Activated CD8-positive, alpha-beta memory T cell treated with anti-CD3 and anti-CD28 coated beads, Interleukin-2, amount 10 ng/mL, durations not matched to agents 7 days and 5 days (primary cell): ENCODE measurements around the gene SNW1. TPM values are rescaled to one million over a fixed set of nuclear protein-coding genes. Genes with fewer than 3 reads are reported as not detected.
"Not testable (repeated sequence)": the region's sequence is repeated elsewhere in the genome, so short reads cannot be mapped to it uniquely, and the experiment has no call there.

Source experiments
- ATAC-seq: fragments of 150-1000 bp; cut with Tn5 transposase; one replicate; pipeline ENCODE4 v1.10.0; 2021; ENCODE audit warnings: moderate library complexity
- CTCF ChIA-PET: fragments of 350-600 bp; sonication (Branson Sonifier 250); formaldehyde crosslinking; loops from one replicate; lab custom pipeline; 2021; ENCODE audit warnings: antibody characterized with exemption; lab: Charles Lee
- DNase-seq: peaks from one replicate; pipeline ENCODE4 v3.0.0-alpha.2; 2020
- H3K27ac Mint-ChIP-seq: one replicate; pipeline ENCODE4 v1.8.0; 2021; ENCODE audit warnings: mild to moderate bottlenecking, mixed read lengths
- H3K27me3 Mint-ChIP-seq: one replicate; pipeline ENCODE4 v1.8.0; 2021; ENCODE audit warnings: mixed read lengths
- H3K36me3 Mint-ChIP-seq: one replicate; pipeline ENCODE4 v1.8.0; 2021; ENCODE audit warnings: mild to moderate bottlenecking, mixed read lengths
- H3K4me1 Mint-ChIP-seq: one replicate; pipeline ENCODE4 v1.8.0; 2021; ENCODE audit warnings: mixed read lengths
- H3K4me3 Mint-ChIP-seq: one replicate; pipeline ENCODE4 v1.8.0; 2021; ENCODE audit warnings: mild to moderate bottlenecking, moderate library complexity, mixed read lengths
- H3K9me3 Mint-ChIP-seq: one replicate; pipeline ENCODE4 v1.8.0; 2022; ENCODE audit warnings: low read depth, mixed read lengths
- total RNA-seq, 2 experiments: library from RNA; stranded (reverse); gene quantifications; one replicate each; pipeline ENCODE4 v1.2.3, GENCODE V29; 2021

The SNW1 gene
- 100 to 1,000 TPM; 103 to 112 TPM for total RNA-seq

- peaks cover 21% of the 10 kb centered on the region for H3K36me3 Mint-ChIP-seq
- peaks cover 32% of the 10 kb centered on the region for H3K4me1 Mint-ChIP-seq
- CTCF ChIA-PET, result interaction anchor here (1.3 kb wide), 1 partner anchor 40 kb away, joined by 3 read pairs; the partner anchor contains the start of gene ADCK1
- peak; percentile 96 for DNase-seq
- peak; percentile 93 for ATAC-seq
- peak within 1 kb of the TSS; percentile 94 for H3K4me3 Mint-ChIP-seq
- H3K9me3 Mint-ChIP-seq, result no peaks in the 10 kb centered on the region
- H3K27me3 Mint-ChIP-seq, result no peaks in the 10 kb centered on the region
- H3K27ac Mint-ChIP-seq, result peak within 1 kb of the TSS; percentile 99
Observed at GRCh38 chr14:77760381-77761204, at the start of gene SNW1. Gene SNW1, minus strand, starts transcription at chr14:77761156. Its CDS starts 29 bp downstream, at chr14:77761127.

GRCh38 chr14:77809011-77809410 lies 48.1 kb upstream of the SNW1 start:
- H3K4me1 Mint-ChIP-seq, result peaks cover 19% of the 10 kb centered on the region
- CTCF ChIA-PET, result no interaction called here
- H3K27me3 Mint-ChIP-seq, result no peaks in the 10 kb centered on the region
- no peak overlapping the region for H3K27ac Mint-ChIP-seq
- no peaks in the 10 kb centered on the region for H3K9me3 Mint-ChIP-seq
- ATAC-seq, result no peak
- no peak overlapping the region for H3K4me3 Mint-ChIP-seq
- no peaks in the 10 kb centered on the region for H3K36me3 Mint-ChIP-seq
- no peak for DNase-seq

GRCh38 chr14:77808250-77808649 lies 47.3 kb upstream of the SNW1 start:
- H3K27ac Mint-ChIP-seq, result no peak overlapping the region
- no peak overlapping the region for H3K4me3 Mint-ChIP-seq
- CTCF ChIA-PET, result no interaction called here
- no peaks in the 10 kb centered on the region for H3K36me3 Mint-ChIP-seq
- DNase-seq, result no peak
- no peaks in the 10 kb centered on the region for H3K9me3 Mint-ChIP-seq
- no peaks in the 10 kb centered on the region for H3K27me3 Mint-ChIP-seq
- no peak for ATAC-seq
- H3K4me1 Mint-ChIP-seq, result peaks cover 14% of the 10 kb centered on the region

GRCh38 chr14:77805706-77806105 lies 44.8 kb upstream of the SNW1 start:
- ATAC-seq, result no peak
- no peaks in the 10 kb centered on the region for H3K9me3 Mint-ChIP-seq
- CTCF ChIA-PET, result interaction anchor here (1.2 kb wide), 1 partner anchor 56 kb away, joined by 4 read pairs; no protein-coding TSS in a partner anchor
- DNase-seq, result no peak
- peaks cover 2% of the 10 kb centered on the region for H3K4me1 Mint-ChIP-seq
- no peak overlapping the region for H3K4me3 Mint-ChIP-seq
- H3K27me3 Mint-ChIP-seq, result no peaks in the 10 kb centered on the region
- no peak overlapping the region for H3K27ac Mint-ChIP-seq
- H3K36me3 Mint-ChIP-seq, result no peaks in the 10 kb centered on the region

- DNase-seq (peak; percentile 46), ATAC-seq (no peak)
- peaks cover 9% of the 10 kb centered on the region for H3K4me1 Mint-ChIP-seq
- CTCF ChIA-PET, result interaction anchor here (0.7 kb wide), 1 partner anchor 59 kb away, joined by 3 read pairs; no protein-coding TSS in a partner anchor
- no peaks in the 10 kb centered on the region for H3K27me3 Mint-ChIP-seq
- H3K36me3 Mint-ChIP-seq, result no peaks in the 10 kb centered on the region
- H3K9me3 Mint-ChIP-seq, result no peaks in the 10 kb centered on the region
- H3K27ac Mint-ChIP-seq, result no peak overlapping the region
- H3K4me3 Mint-ChIP-seq, result no peak overlapping the region
Observed at GRCh38 chr14:77804592-77804991, 43.6 kb upstream of the SNW1 start.

- CTCF ChIA-PET, result interaction anchor here (1.1 to 1.3 kb wide), 2 partner anchors 40 to 147 kb away, joined by 3 read pairs; partner anchors contain the start of gene SNW1
- Mint-ChIP-seq H3K36me3 (no peaks in the 10 kb centered on the region), H3K27me3 (no peaks in the 10 kb centered on the region), H3K4me3 (peak overlapping the region; percentile 78), H3K9me3 (no peaks in the 10 kb centered on the region), H3K4me1 (peaks cover 11% of the 10 kb centered on the region), H3K27ac (peak overlapping the region; percentile 76)
- ATAC-seq, result no peak
- no peak for DNase-seq
Observed at GRCh38 chr14:77800814-77801213, 39.9 kb upstream of the SNW1 start.

- DNase-seq (peak; percentile 91), ATAC-seq (peak; percentile 94)
- Mint-ChIP-seq H3K4me1 (peaks cover 11% of the 10 kb centered on the region), H3K27ac (peak within 1 kb of the TSS; percentile 76), H3K27me3 (peaks cover 3% of the 10 kb centered on the region), H3K36me3 (no peaks in the 10 kb centered on the region), H3K9me3 (no peaks in the 10 kb centered on the region), H3K4me3 (peak within 1 kb of the TSS; percentile 78)
- CTCF ChIA-PET, result interaction anchor here (1.1 to 1.3 kb wide), 3 partner anchors 39 to 219 kb away, joined by 3 read pairs; partner anchors contain the start of gene SNW1
Observed at GRCh38 chr14:77799863-77800730, 39.1 kb upstream of the SNW1 start, which contains the start of gene ADCK1. Gene ADCK1, plus strand, starts transcription at chr14:77800109. Its CDS starts 18,870 bp downstream, at chr14:77818979.

GRCh38 chr14:77799456-77799855 lies 38.5 kb upstream of the SNW1 start:
- not testable (repeated sequence) for H3K9me3 Mint-ChIP-seq, H3K36me3 Mint-ChIP-seq, DNase-seq, H3K27me3 Mint-ChIP-seq, ATAC-seq
- CTCF ChIA-PET, result interaction anchor here (1.1 to 1.3 kb wide), 2 partner anchors 39 to 218 kb away, joined by 3 read pairs; partner anchors contain the start of gene SNW1
- Mint-ChIP-seq H3K4me3 (peak overlapping the region; percentile 78), H3K27ac (peak overlapping the region; percentile 73), H3K4me1 (peaks cover 11% of the 10 kb centered on the region)

GRCh38 chr14:77794357-77794756 lies 33.4 kb upstream of the SNW1 start:
- DNase-seq (no peak), ATAC-seq (no peak)
- CTCF ChIA-PET, result no interaction called here
- no peaks in the 10 kb centered on the region for H3K9me3 Mint-ChIP-seq
- H3K4me3 Mint-ChIP-seq, result no peak overlapping the region
- no peaks in the 10 kb centered on the region for H3K36me3 Mint-ChIP-seq
- H3K27ac Mint-ChIP-seq, result no peak overlapping the region
- H3K4me1 Mint-ChIP-seq, result peaks cover under 1% of the 10 kb centered on the region
- peaks cover 12% of the 10 kb centered on the region for H3K27me3 Mint-ChIP-seq

- ATAC-seq, CTCF ChIA-PET, H3K27ac Mint-ChIP-seq, H3K36me3 Mint-ChIP-seq, H3K9me3 Mint-ChIP-seq, DNase-seq, H3K4me1 Mint-ChIP-seq, H3K4me3 Mint-ChIP-seq: not testable (repeated sequence)
- peaks cover 16% of the 10 kb centered on the region for H3K27me3 Mint-ChIP-seq
Observed at GRCh38 chr14:77793255-77793654, 32.3 kb upstream of the SNW1 start.

- no peak overlapping the region for H3K27ac Mint-ChIP-seq
- CTCF ChIA-PET, result no interaction called here
- no peaks in the 10 kb centered on the region for H3K4me1 Mint-ChIP-seq
- DNase-seq, result no peak
- H3K36me3 Mint-ChIP-seq, result no peaks in the 10 kb centered on the region
- peaks cover 16% of the 10 kb centered on the region for H3K27me3 Mint-ChIP-seq
- no peak for ATAC-seq
- no peak overlapping the region for H3K4me3 Mint-ChIP-seq
- no peaks in the 10 kb centered on the region for H3K9me3 Mint-ChIP-seq
Observed at GRCh38 chr14:77791225-77791600, 30.3 kb upstream of the SNW1 start.

GRCh38 chr14:77790566-77791224 lies 29.7 kb upstream of the SNW1 start:
- H3K4me1 Mint-ChIP-seq, result no peaks in the 10 kb centered on the region
- no peak overlapping the region for H3K4me3 Mint-ChIP-seq
- CTCF ChIA-PET, result no interaction called here
- ATAC-seq (no peak), DNase-seq (no peak)
- no peaks in the 10 kb centered on the region for H3K9me3 Mint-ChIP-seq
- peaks cover 16% of the 10 kb centered on the region for H3K27me3 Mint-ChIP-seq
- no peaks in the 10 kb centered on the region for H3K36me3 Mint-ChIP-seq
- H3K27ac Mint-ChIP-seq, result no peak overlapping the region

- peaks cover 11% of the 10 kb centered on the region for H3K27me3 Mint-ChIP-seq
- CTCF ChIA-PET, result interaction anchor here (0.7 kb wide), 1 partner anchor 41 kb away, joined by 3 read pairs; no protein-coding TSS in a partner anchor
- no peaks in the 10 kb centered on the region for H3K36me3 Mint-ChIP-seq
Observed at GRCh38 chr14:77786148-77786547, 25.2 kb upstream of the SNW1 start.

More at GRCh38 chr14:77786148-77786547, 25.2 kb upstream of the SNW1 start:
- ATAC-seq (no peak), DNase-seq (no peak)
- H3K9me3 Mint-ChIP-seq, result no peaks in the 10 kb centered on the region
- H3K4me3 Mint-ChIP-seq, result no peak overlapping the region
- H3K27ac Mint-ChIP-seq, result no peak overlapping the region
- H3K4me1 Mint-ChIP-seq, result no peaks in the 10 kb centered on the region
